Measurements from ENCODE around the gene CSAG3.
"Not testable (repeated sequence)": the region's sequence is repeated elsewhere in the genome, so short reads cannot be mapped to it uniquely, and the experiment has no call there.

GRCh38 chrX:152766562-152766961 lies 7.5 kb downstream of the CSAG3 start:
- TF ChIP-seq CTCF, POLR2A (IDR thresholded peaks at IDR 0.05): not testable (repeated sequence)

Data from vagina (tissue), 2 donors.